Ishikawa (cell line): ENCODE results near the gene HERC5.

Experiments
- CREB1 ChIP-seq: IDR thresholded peaks from 2 replicates; pipeline ENCODE4 v1.6.1; 2012; ENCODE audit warnings: low read depth
- EGR1 ChIP-seq: IDR thresholded peaks from 2 replicates; pipeline ENCODE4 v1.6.1; 2012
- FOXM1 ChIP-seq: IDR thresholded peaks from 2 replicates; pipeline ENCODE4 v1.6.1; 2012; ENCODE audit warnings: low read depth, borderline replicate concordance
- MAX ChIP-seq: IDR thresholded peaks from 2 replicates; pipeline ENCODE4 v1.6.1; 2012
- TAF1 ChIP-seq: IDR thresholded peaks from 2 replicates; pipeline ENCODE4 v1.6.1; 2012; ENCODE audit warnings: low read depth, mild to moderate bottlenecking
- TF ChIP-seq, protein P1 (sequence below): IDR thresholded peaks from 2 replicates; pipeline ENCODE4 v1.6.1; 2012; ENCODE audit warnings: low read depth, mild to moderate bottlenecking

DNA sequence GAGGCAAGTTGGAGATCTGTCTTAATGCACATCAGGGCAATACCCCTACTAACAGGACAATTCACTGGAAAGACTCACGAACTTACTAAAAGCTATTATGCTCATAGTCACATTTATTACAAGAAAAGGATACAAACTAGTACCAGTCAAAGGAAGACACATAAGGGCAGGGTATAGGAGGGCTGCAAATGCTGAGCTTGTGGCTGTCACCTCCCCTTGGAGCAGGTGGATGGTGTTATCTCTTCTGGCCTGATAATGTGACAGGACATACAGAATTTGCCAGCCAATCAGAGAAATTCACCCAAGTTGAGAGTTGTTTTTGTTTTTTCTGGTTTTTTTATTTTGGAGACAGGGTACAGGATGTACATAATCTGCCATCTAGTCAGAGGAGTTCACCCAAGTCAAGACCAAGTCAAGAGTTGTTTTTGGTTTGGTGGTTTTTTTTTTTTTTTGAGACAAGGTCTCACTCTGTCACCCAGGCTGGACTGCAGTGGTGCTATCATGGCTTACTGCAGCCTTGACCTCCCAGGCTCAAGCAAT, 8.8 kb downstream of the HERC5 start:
- TF ChIP-seq FOXM1 (no peak), EGR1 (no peak), MAX (no peak), TAF1 (no peak), CREB1 (no peak)
- TF ChIP-seq, protein P1, sequence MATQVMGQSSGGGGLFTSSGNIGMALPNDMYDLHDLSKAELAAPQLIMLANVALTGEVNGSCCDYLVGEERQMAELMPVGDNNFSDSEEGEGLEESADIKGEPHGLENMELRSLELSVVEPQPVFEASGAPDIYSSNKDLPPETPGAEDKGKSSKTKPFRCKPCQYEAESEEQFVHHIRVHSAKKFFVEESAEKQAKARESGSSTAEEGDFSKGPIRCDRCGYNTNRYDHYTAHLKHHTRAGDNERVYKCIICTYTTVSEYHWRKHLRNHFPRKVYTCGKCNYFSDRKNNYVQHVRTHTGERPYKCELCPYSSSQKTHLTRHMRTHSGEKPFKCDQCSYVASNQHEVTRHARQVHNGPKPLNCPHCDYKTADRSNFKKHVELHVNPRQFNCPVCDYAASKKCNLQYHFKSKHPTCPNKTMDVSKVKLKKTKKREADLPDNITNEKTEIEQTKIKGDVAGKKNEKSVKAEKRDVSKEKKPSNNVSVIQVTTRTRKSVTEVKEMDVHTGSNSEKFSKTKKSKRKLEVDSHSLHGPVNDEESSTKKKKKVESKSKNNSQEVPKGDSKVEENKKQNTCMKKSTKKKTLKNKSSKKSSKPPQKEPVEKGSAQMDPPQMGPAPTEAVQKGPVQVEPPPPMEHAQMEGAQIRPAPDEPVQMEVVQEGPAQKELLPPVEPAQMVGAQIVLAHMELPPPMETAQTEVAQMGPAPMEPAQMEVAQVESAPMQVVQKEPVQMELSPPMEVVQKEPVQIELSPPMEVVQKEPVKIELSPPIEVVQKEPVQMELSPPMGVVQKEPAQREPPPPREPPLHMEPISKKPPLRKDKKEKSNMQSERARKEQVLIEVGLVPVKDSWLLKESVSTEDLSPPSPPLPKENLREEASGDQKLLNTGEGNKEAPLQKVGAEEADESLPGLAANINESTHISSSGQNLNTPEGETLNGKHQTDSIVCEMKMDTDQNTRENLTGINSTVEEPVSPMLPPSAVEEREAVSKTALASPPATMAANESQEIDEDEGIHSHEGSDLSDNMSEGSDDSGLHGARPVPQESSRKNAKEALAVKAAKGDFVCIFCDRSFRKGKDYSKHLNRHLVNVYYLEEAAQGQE: no peak
